ENCODE data around the gene DTNBP1.

The DTNBP1 gene

GRCh38 chr6:15503346-15503680 is 159.5 kb downstream of the DTNBP1 start:
- Histone ChIP-seq H3K27ac (ENCODE audit: low read depth, low read length) (no peak overlapping the region), H3K36me3 (ENCODE audit: control insufficient read depth, low read length) (no peaks in the 10 kb centered on the region), H3K4me3 (ENCODE audit: low read length) (no peak overlapping the region), H3K4me2 (ENCODE audit: low read length) (no peak overlapping the region), H3K79me2 (ENCODE audit: control insufficient read depth, low read length) (no peaks in the 10 kb centered on the region), H3K9me3 (ENCODE audit: control insufficient read depth, insufficient read depth, low read length) (no peaks in the 10 kb centered on the region), H3K27me3 (ENCODE audit: control insufficient read depth, low read length) (no peaks in the 10 kb centered on the region), H3K4me1 (ENCODE audit: control insufficient read depth, low read length) (no peaks in the 10 kb centered on the region), H3K9me2 (replicated peaks; ENCODE audit: control insufficient read depth, low read length) (no peaks in the 10 kb centered on the region), H3F3A (ENCODE audit: control insufficient read depth, insufficient read depth) (no peaks in the 10 kb centered on the region), H4K20me1 (ENCODE audit: control insufficient read depth, insufficient read depth, low read depth, low read length) (no peaks in the 10 kb centered on the region)
- TF ChIP-seq CTCF (IDR thresholded peaks at IDR 0.05; ENCODE audit: low read depth, low read length, poor library complexity, severe bottlenecking) (no peak), EZH2phosphoT487 (IDR thresholded peaks at IDR 0.05; ENCODE audit: borderline replicate concordance, low read length) (no peak)

- no peaks in the 10 kb centered on the region for H4K20me1 ChIP-seq (ENCODE audit: control insufficient read depth, insufficient read depth, low read depth, low read length)
- no peak overlapping the region for H3K4me2 ChIP-seq (ENCODE audit: low read length)
- no peak for TF ChIP-seq CTCF (IDR thresholded peaks at IDR 0.05; ENCODE audit: low read depth, low read length, poor library complexity, severe bottlenecking)
- TF ChIP-seq EZH2phosphoT487 (IDR thresholded peaks at IDR 0.05; ENCODE audit: borderline replicate concordance, low read length) = no peak
- no peaks in the 10 kb centered on the region for H3F3A ChIP-seq (ENCODE audit: control insufficient read depth, insufficient read depth)
- H3K4me3 ChIP-seq (ENCODE audit: low read length) = no peak overlapping the region
- no peaks in the 10 kb centered on the region for H3K4me1 ChIP-seq (ENCODE audit: control insufficient read depth, low read length)
- H3K9me2 ChIP-seq (replicated peaks; ENCODE audit: control insufficient read depth, low read length) = no peaks in the 10 kb centered on the region
- no peaks in the 10 kb centered on the region for H3K36me3 ChIP-seq (ENCODE audit: control insufficient read depth, low read length)
- H3K79me2 ChIP-seq (ENCODE audit: control insufficient read depth, low read length) = no peaks in the 10 kb centered on the region
- H3K27me3 ChIP-seq (ENCODE audit: control insufficient read depth, low read length) = no peaks in the 10 kb centered on the region
- H3K9me3 ChIP-seq (ENCODE audit: control insufficient read depth, insufficient read depth, low read length) = no peaks in the 10 kb centered on the region
- no peak overlapping the region for H3K27ac ChIP-seq (ENCODE audit: low read depth, low read length)
Measured at GRCh38 chr6:15502446-15503345, 160.1 kb downstream of the DTNBP1 start.

GRCh38 chr6:15501826-15502445 is 160.9 kb downstream of the DTNBP1 start:
- Histone ChIP-seq H3K9me2 (replicated peaks; ENCODE audit: control insufficient read depth, low read length) (no peaks in the 10 kb centered on the region), H3K4me2 (ENCODE audit: low read length) (no peak overlapping the region), H3K36me3 (ENCODE audit: control insufficient read depth, low read length) (no peaks in the 10 kb centered on the region), H3K27me3 (ENCODE audit: control insufficient read depth, low read length) (no peaks in the 10 kb centered on the region), H3K79me2 (ENCODE audit: control insufficient read depth, low read length) (no peaks in the 10 kb centered on the region), H3F3A (ENCODE audit: control insufficient read depth, insufficient read depth) (no peaks in the 10 kb centered on the region), H3K9me3 (ENCODE audit: control insufficient read depth, insufficient read depth, low read length) (no peaks in the 10 kb centered on the region), H3K27ac (ENCODE audit: low read depth, low read length) (no peak overlapping the region), H3K4me1 (ENCODE audit: control insufficient read depth, low read length) (no peaks in the 10 kb centered on the region), H4K20me1 (ENCODE audit: control insufficient read depth, insufficient read depth, low read depth, low read length) (no peaks in the 10 kb centered on the region), H3K4me3 (ENCODE audit: low read length) (no peak overlapping the region)
- no peak for TF ChIP-seq CTCF (IDR thresholded peaks at IDR 0.05; ENCODE audit: low read depth, low read length, poor library complexity, severe bottlenecking)
- no peak for TF ChIP-seq EZH2phosphoT487 (IDR thresholded peaks at IDR 0.05; ENCODE audit: borderline replicate concordance, low read length)
